K562 treated with DMSO at 1 percent for 48 hours (cell line): Measurements from ENCODE around the gene ZNF524. TPM values are rescaled to one million over a fixed set of nuclear protein-coding genes. Genes with fewer than 3 reads are reported as not detected.

Experiments
- total RNA-seq: library from RNA; unstranded; fragments of 300-600 nt; gene quantifications from 2 replicates; pipeline ENCODE4 v1.2.3, GENCODE V29; 2022; ENCODE audit warnings: low replicate concordance; ENCODE audit errors: extremely low read depth

Gene ZNF524, protein sequence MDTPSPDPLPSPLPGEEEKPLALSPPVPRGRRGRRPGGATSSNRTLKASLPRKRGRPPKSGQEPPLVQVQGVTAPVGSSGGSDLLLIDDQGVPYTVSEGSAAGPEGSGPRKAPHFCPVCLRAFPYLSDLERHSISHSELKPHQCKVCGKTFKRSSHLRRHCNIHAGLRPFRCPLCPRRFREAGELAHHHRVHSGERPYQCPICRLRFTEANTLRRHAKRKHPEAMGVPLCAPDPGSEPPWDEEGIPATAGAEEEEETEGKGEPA
- not detected in 2 replicates for total RNA-seq

GRCh38 chr19:55599842-55600661, at the start of gene ZNF524:
Gene ZNF524 (plus strand): TSS chr19:55600288. CDS start chr19:55602113, 1,825 bp downstream.

DNA sequence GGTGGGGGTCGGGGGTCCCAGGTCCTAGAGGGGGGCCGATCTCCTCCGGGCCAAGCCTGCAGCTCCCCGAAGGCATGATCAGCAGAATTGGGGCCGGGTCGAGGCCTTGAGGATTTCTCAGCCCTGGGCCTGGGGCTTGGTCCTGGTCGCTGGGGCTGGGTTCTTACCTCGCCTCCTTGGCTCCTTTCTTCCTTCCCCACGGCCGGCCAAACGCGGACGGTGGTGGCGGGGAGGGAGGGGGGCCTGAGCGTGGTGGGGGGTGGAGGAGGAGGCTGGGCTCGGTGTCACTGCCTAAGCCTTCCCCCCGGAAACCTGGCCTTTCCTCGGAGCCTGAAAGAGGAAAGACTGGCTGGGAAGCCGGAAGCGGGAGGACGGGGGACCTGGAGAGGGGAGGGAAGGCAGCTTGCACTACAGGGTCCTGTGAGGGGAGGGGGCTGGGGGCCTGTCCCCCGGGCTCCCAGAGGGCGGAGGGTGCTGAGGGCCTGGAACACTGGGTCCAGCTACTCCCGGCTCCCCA, 19.4 kb upstream of the ZNF524 start, which contains the start of gene ZNF579:
Gene ZNF579 (minus strand): TSS at position 221 of the 517 bp plus-strand sequence. CDS start 1,209 bp downstream, outside the sequence.

DNA sequence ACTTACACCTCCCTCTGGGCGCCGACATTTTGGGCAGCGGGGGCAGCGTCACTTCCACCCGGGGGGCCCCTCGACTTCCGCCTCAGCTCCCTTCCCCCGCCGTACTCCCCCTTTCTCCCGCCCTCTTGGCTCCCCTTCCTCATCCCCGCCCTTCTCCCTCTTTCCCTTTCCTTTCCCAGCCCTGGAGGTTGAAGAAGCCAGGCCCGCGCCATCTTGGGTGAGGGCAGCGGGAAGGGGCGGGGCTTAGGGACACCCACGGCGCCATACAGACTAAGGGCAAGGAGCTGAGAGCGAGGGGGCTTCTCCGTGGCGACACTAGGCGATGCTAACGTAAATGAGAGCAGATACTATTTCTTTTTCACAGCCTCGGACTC, 633 bp upstream of the ZNF524 start, which contains the start of gene FIZ1:
Gene FIZ1 (minus strand): TSS at position 50 of the 374 bp plus-strand sequence. CDS start 1,652 bp downstream, outside the sequence.

DNA sequence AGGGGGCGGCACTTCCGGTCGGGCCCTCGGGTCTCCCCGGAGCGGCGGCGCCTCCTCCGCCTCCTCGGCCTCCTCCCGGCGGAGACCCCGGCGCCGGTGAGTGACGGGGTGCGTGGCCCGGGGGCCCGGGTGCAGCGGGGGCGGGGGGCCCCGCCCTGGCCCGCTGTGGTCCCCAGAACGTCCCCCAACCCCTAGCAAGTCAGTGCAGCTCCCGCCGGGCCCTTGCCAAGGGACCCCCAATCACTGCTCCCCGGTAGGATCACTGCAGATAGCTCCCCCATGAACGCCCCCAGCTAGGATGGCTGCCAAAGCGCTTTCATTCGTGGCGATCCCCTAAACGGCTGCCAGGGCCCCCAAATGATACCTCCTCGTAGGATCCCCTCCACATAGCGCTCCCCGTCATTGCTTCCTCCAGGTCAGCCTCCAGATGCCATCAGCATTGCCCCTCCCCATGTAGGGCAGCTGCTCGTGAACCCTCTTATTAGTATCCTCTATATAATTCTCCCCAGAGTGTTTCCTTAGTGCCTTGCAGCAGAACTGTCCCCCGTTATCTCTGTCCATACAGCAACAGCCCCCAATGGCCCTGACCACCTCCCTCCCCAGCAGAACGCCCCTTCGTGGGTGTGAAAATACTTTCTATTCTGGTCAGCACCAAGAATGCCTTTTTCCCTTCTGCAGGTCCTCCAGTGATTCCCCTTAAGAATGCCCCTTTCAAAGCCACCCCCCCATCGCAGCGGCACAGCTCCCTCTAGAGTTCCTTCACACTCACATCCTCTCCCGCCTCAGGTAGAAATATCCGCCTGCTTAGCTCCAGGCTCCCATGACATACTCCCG, 5.8 kb downstream of the ZNF524 start, which contains the start of gene ZNF865:
Gene ZNF865 (plus strand): TSS at position 11 of the 834 bp plus-strand sequence. CDS start 7,972 bp downstream, outside the sequence.

GRCh38 chr19:55624109-55625003, 24.3 kb downstream of the ZNF524 start, which contains the start of gene ZNF784:
Gene ZNF784 (minus strand): TSS chr19:55624566. CDS start chr19:55624561, 5 bp downstream.

GRCh38 chr19:55640577-55641425, 40.7 kb downstream of the ZNF524 start, which contains the start of gene ZNF580:
Gene ZNF580 (plus strand): TSS chr19:55641002. CDS start chr19:55642509, 1,507 bp downstream.

DNA sequence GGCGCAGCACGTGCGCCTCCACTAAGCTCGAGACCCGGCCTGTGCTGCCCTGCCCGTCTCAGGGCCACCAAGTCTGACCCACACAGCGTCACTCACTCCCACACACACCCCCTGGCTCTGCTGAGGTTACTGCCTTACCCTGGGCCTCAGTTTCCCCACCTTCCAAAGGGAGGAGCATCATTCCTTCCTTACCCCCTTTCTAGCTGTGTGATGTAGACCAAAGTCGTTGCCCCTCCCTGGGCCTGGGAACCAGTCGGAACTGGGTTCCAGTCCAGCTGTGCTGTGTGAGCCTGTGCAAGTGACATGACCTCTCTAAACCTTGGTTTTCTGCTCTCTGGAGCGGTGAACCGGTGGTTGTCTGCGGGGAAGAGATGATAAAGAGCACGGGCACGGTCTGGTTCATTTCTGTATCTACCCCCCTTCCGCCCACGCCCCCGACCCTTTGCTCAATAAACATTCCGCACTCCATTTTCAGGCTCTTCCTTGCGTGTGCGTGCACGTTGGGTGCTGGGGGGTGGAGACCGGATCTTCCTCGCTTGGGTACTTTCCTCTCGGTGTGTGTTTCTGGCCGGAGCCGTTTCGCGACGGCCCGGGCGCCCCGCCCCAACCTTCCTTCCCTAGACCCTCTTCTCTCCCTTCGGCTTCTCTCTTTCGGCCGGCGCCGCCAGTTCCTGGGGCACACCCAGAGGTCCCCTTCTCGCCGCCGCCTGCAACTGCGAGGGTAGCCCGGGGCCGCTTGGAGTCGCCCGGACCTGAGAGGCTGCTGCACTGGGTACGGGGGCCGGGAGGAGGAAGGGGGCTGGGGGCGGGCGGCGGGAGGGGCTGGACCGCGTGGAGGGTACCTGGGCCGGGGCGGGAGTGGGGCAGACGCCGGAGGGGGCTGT, 43.2 kb downstream of the ZNF524 start, which contains the start of gene ZNF581:
Gene ZNF581 (plus strand): TSS at position 647 of the 884 bp plus-strand sequence. CDS start 923 bp downstream, outside the sequence.

GRCh38 chr19:55647732-55648584, 47.9 kb downstream of the ZNF524 start, which contains the start of gene CCDC106:
Gene CCDC106 (plus strand): TSS chr19:55648212. CDS start chr19:55649047, 835 bp downstream.

Other genes with a start within 250 kb of the ZNF524 start
- gene COX6B2, start 245.6 kb upstream of the ZNF524 start, total RNA-seq, result not detected in 2 replicates
- not detected in 2 replicates for gene GARIN5B, start 237.0 kb upstream of the ZNF524 start, total RNA-seq
- gene IL11, start 229.8 kb upstream of the ZNF524 start, total RNA-seq, result not detected in 2 replicates
- gene TMEM190, start 223.5 kb upstream of the ZNF524 start, total RNA-seq, result not detected in 2 replicates
- not detected in 2 replicates for gene TMEM238, start 216.0 kb upstream of the ZNF524 start, total RNA-seq
- gene RPL28, start 214.4 kb upstream of the ZNF524 start, total RNA-seq, result 4,209 and 5,908 TPM in 2 replicates
- 2,967 TPM in 1 of 2 replicates, not detected in the other for gene UBE2S, start 192.5 kb upstream of the ZNF524 start, total RNA-seq
- not detected in 2 replicates for gene SHISA7, start 157.0 kb upstream of the ZNF524 start, total RNA-seq
- gene ISOC2, start 138.6 kb upstream of the ZNF524 start, total RNA-seq, result not detected in 2 replicates
- not detected in 2 replicates for gene C19orf85, start 135.5 kb upstream of the ZNF524 start, total RNA-seq
- not detected in 2 replicates for gene ZNF628, start 123.7 kb upstream of the ZNF524 start, total RNA-seq
- gene NAT14, start 115.1 kb upstream of the ZNF524 start, total RNA-seq, result not detected in 2 replicates
- gene SSC5D, start 111.9 kb upstream of the ZNF524 start, total RNA-seq, result not detected in 2 replicates
- not detected in 2 replicates for gene SBK2, start 63.2 kb upstream of the ZNF524 start, total RNA-seq
- gene SBK3, start 54.7 kb upstream of the ZNF524 start, total RNA-seq, result not detected in 2 replicates
- not detected in 2 replicates for gene ZNF579, start 19.4 kb upstream of the ZNF524 start, total RNA-seq
- not detected in 2 replicates for gene FIZ1, start 771 bp upstream of the ZNF524 start, total RNA-seq
- not detected in 2 replicates for gene ZNF865, start 5.4 kb downstream of the ZNF524 start, total RNA-seq
- gene ZNF784, start 24.3 kb downstream of the ZNF524 start, total RNA-seq, result not detected in 2 replicates
- gene ZNF580, start 40.7 kb downstream of the ZNF524 start, total RNA-seq, result not detected in 2 replicates
- not detected in 2 replicates for gene ZNF581, start 43.4 kb downstream of the ZNF524 start, total RNA-seq
- gene CCDC106, start 47.9 kb downstream of the ZNF524 start, total RNA-seq, result not detected in 2 replicates
- not detected in 2 replicates for gene U2AF2, start 54.7 kb downstream of the ZNF524 start, total RNA-seq
- gene EPN1, start 74.9 kb downstream of the ZNF524 start, total RNA-seq, result not detected in 2 replicates
- gene NLRP9, start 138.1 kb downstream of the ZNF524 start, total RNA-seq, result not detected in 2 replicates
- not detected in 2 replicates for gene RFPL4A, start 158.8 kb downstream of the ZNF524 start, total RNA-seq
- not detected in 2 replicates for gene RFPL4AL1, start 168.8 kb downstream of the ZNF524 start, total RNA-seq
- gene NLRP11, start 231.7 kb downstream of the ZNF524 start, total RNA-seq, result not detected in 2 replicates
- gene NLRP4, start 236.3 kb downstream of the ZNF524 start, total RNA-seq, result not detected in 2 replicates